Daoy (cell line): Measurements from ENCODE around the gene MTCH2. TPM values are rescaled to one million over a fixed set of nuclear protein-coding genes. Genes with fewer than 3 reads are reported as not detected.
A peak's percentile ranks its signal among the peaks of the same experiment; 100 is the strongest.
"Not testable (repeated sequence)": the region's sequence is repeated elsewhere in the genome, so short reads cannot be mapped to it uniquely, and the experiment has no call there.

Experiments used
- DNase-seq: peaks from one replicate; pipeline ENCODE4 v3.0.0-alpha.2; 2015; ENCODE audit warnings: low read depth
- total RNA-seq: library from RNA; depleted of rRNA; stranded (reverse); fragments of >200 nt; shearing (Covaris generic); gene quantifications from 2 replicates; pipeline ENCODE4 v1.2.3, GENCODE V29; 2014

The MTCH2 gene
- total RNA-seq, 1 experiment from 2014 or later: 119 TPM

DNA sequence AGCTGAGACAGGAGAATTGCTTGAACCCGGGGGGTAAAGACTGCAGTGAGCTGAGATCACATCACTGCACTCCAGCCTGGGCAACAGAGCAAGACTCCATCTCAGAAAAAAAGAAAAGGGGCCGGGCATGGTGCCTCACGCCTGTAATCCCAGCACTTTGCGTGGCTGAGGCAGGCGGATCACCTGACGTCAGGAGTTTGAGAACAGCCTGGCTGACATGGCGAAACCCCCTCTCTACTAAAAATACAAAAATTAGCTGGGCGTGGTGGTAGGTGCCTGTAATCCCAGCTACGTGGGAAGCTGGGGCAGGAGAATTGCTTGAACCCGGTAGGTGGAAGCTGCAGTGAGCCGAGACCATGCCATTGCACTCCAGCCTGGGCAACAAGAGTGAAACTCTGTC lies 6.0 kb downstream of the MTCH2 start:
- DNase-seq: not testable (repeated sequence)

DNA sequence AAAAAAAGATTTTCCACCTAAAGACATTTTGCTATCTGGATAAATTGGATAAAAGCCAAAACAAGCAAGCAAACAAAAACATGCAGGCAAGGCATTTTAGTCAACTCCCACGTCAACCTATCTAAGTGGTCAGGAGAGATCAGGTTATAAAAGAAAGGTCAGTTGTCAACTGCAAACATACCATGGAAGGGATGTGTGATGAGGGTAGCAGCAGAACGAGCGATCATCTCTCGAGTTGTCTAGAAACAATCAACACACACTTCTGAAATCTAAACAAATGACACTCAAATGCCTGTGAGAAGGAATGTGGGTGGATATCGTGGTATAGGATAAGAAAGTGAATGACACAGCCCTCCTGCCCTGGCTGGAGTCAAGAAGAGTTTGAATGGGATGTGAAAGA lies 10.9 kb downstream of the MTCH2 start:
- DNase-seq: no peak

DNA sequence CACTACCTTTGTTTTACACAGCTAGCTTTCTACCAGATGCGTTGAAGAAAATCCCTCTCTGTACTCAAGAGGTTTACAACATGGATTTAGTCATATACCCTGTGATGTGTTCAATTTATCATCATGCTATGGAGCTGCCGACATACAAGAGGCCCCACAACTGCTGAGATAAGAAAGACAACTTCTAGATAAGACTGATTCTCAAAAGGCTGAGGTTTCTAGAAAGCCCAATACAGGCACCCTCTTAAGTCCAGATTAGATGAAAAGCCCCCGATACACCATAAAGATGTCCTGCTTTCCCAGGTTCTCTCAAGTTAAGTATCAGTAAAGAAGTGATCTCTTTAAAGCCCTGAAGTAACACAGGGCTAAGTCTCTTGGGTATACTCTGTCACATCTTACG lies 14.3 kb downstream of the MTCH2 start:
- DNase-seq: no peak

DNA sequence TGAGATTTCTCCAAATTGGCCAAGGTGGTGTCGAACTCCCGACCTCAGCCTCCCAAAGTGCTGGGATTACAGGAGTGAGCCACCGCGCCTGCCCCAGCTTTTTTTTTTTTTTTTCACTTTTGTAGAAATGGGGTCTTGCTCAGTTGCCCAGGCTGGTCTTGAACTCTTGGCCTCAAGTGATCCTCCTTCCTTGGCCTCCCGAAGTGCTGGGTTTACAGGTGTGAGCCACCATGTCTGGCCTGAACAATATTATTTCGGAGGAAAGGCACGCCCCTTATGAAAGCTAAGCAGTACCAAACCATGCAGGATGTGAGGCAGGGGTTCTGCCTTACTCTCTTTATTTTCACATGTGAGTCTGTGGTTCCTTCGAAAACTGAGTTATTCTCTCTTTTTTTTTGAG lies 16.1 kb downstream of the MTCH2 start:
- DNase-seq: no peak

DNA sequence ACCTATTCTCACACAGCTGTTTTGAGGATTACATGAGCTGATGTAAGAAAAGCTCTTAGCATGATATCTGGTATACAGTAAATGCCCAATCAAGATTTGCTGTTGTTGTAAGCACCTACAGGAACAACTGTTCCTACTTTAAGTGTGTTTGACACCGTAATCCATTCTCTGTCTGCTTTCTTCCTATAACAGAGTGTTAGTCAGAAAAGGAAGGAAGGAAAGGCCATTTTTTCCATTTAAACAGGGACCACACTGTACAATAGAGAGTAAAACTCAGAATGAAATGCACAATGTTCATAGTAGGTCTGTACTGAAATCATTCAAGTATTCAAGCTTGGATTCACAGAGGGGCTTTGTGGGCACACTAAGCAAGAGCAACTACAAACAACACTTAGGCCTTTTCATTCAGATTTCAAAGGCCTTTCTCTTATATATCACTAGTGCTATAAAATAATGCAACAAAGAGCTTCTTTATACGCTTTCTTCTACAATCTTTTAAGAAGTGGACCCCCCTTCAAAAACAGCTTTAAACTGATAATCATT lies 21.5 kb downstream of the MTCH2 start:
- no peak for DNase-seq

DNA sequence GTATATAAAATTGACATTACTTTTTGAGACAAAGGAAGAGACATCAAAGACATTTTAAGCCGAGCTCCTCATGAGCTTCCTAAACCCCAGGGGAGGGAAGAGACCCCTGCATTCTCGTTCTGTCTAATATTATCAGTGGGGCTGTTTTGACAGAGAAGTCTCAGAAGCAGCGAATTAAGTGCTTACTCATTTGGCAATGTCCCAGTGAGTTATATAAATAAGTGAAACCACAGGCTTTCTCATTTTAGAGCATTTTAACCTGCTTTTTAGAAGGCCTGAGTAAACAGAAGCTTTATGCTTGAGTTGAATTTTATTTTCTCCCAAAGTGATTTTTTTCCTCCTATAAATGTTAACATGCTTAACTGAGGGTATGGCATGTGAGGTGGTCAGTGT lies 24.9 kb downstream of the MTCH2 start:
- no peak for DNase-seq

DNA sequence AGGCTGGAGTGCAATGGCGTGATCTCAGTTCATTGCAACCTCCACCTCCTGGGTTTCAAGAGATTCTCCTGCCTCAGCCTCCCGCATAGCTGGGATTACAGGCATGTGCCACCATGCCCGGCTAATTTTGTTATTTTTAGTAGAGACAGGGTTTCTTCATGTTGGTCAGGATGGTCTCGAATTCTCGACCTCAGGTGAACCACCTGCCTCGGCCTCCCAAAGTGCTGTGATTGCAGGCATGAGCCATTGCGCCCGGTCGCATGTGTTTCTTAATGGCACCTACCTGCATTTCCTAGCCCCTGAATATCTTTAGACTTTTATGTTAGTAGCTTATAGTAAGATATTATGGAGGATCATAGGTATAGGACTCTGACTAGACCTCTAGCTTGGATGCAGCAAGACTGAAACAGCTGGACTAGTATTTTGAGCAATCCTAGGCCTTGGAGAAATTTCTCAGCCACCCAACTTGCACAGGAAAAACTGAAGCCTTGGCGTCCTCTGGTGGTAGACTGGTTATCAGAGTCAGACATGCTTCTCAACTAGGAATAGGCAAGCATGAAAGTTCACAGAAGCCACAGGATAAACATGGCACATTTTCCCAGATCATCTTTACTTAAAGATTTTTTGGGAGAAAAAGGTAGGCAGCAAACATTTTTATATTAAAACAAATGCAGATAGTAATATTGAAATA lies 25.5 kb downstream of the MTCH2 start:
- DNase-seq: peak; percentile 30

DNA sequence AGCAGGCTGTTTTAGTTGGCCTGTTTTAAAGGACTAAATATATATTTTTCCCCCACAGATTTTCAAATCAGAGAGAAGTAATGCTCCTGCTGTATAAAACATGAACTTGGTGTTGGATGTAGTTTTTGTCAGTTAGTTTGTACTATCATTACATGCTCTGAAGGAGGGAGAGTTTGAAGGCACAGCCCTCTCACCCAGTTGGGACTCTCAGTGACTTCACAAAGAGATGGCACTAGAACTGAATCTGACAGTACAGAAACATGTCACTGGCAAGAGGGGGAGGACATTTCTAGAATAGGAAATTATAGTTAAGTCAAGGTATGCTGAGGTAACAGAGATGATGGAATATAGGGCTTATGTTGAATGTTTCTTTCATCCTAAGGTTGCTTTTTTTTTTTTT lies 27.1 kb downstream of the MTCH2 start:
- no peak for DNase-seq

DNA sequence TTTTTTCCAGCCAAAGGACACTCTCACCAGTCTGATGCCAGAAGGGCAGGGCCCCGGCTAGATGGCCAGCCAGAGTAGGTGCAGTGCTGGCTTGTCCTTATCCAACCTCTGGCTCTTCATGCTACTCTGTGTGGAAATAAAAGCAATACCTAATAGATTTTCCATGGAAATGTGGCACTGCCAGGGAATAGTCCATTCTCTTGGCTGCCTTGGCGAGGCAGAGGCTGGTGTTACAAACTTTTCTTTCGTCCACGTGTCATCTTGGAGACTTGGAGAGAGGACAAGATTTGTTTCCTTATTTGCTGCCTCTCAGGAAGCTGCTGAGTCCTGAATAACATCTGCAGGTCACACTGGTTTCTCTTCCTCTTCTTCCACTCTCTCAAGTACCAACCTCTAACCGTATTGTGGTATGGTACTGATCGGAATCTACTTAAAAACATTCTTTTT lies 31.0 kb downstream of the MTCH2 start:
- DNase-seq: no peak

DNA sequence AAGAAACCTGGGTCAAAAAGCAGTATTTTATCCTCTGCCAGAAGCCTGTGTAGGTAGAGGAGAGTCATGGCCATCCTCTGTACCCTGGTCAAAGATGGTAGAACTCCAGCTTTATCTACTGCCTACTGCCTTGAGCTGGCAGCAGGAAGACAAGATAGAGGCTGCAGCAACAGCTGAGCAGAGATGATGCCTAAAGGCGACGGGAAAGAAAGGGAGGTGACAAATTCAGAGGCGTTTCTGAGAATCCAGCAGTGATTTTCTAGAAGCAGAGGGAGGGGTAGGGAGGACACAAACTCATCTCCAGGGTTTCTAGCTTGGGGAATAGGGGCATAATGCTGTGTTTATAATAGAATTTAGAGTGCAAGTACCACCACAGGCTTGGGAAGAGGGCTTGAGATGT lies 32.7 kb downstream of the MTCH2 start:
- no peak for DNase-seq

DNA sequence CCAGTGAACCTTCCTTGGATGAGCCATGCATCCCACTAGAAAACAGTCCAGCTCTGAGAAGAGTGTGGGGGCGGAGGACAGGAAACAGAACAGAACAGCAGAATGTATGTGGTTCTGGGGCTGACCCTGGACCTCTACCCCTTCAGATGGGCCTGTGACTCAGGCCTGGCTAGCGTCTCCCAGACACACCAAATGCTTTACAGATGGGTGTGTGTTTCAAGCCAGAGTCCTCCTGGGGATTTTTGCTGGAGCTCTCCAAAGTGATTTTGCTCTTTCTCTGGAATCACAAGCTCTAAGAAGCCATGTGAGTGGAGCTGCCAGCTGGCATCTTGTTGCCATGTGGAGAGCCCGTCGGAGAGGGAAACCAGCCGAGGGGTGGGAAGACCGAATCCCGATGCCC lies 35.0 kb downstream of the MTCH2 start:
- DNase-seq: peak; percentile 66

DNA sequence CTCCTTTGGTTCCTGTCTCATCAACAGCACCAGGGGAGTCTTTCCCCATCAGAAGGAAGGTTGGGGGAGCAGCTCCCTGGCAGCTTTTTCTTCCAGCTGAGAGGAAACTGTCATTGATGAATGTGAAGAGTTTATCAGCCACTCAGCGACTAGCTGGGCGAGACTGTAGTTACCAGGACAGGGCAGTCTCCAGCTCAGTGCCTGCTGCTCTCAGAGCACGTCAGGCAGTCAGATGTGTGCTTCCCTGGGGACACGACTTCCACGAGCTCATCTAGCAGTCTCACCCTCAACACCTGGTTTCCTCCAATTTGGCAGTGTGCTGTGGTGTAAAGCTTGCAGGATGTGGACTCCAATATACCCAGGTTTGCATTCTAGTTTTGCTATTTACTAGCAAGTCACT lies 35.6 kb downstream of the MTCH2 start:
- no peak for DNase-seq

DNA sequence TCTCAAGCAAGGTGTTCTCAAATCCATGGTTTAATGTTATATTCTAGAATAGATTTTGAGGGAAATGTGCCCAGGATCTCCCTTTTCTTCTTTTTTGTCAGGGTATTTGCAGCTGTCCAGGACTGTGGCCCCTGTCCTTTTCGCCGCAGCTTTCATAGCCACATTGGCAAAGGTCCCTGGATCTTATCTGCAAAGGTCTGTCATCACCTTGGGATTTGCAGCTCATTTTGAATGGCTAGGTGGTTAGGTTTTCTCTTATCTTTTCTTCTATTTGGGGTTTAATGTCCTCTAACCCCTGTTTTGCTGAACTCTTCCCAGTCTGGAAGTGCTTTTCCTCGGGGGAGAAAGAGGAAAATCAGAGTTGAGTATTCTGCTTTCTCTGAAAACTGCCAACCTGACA lies 36.4 kb downstream of the MTCH2 start:
- no peak for DNase-seq

DNA sequence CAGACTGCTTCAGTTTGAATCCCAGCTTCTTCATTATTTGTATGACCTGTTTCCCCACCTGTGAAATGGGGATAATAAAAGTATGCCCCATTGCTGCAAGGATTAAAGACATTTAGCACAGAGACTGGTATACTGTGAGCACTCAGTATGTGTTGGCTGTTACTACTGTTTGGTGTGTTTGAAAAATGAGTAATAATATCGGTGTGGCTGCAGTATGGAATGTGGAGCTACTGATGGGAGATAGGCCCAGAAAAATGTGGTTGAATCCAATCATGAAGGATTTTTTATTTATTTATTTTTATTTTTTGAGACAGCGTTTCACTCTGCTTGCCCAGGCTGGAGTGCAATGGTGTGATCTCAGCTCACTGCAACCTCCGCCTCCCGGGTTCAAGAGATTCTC lies 39.1 kb downstream of the MTCH2 start:
- DNase-seq: no peak

DNA sequence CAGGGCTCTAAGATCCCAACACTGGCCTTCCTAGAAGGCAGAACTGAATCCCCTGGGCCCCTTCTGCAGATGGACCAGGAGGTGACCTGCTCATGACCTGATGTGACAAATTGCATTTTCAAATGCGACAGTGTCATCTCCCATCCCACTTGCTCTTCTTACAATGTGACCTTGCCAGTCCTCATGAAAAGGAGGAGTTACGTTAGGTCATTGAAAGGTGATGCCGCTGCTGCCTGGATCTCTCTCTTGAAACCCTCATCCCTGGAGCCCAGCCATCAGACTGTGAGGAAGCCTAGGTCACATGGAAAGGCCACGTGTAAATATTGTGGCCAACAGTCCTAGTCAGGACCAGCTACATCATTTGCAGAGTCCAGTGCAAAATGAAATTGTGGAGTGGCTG lies 42.5 kb downstream of the MTCH2 start:
- DNase-seq: no peak

DNA sequence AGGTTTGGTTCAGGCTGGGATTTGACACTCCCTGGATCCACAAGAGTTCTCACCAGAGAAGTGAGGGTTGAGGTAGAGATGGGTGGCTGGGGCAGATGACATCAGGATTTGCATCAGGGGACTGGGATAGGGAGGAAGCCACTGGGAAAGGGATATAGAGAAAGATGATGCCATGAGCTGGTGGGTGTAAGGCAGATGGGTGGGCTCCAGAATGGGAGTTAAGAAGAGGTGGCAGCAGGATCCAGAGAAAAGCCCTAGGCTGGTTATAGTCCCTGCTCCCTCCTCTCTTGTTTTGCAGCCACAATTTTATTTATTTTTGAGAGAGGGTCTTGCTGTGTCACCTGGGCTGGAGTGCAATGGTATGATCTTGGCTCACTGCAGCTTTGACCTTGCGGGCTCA lies 46.4 kb downstream of the MTCH2 start:
- DNase-seq: no peak

DNA sequence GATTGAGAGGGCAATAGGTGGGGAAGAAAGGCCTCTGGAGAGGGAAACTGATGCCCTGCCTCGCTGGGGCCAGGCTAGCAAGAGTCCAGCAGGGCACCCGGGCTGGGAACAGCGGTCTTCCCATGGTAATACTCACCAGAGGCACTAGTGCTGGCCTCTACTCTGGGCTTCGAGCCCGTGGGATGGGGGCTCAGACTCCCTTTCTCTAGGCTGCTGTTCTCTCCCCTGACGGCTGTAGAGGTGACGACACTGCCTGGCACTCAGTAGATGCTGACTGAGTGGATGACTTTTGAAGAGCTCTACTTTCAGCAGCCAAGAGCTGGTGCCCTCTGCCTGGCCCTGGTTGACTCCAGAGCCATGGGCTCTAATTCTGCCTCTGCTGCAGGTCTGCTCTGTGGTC lies 47.3 kb downstream of the MTCH2 start:
- no peak for DNase-seq

DNA sequence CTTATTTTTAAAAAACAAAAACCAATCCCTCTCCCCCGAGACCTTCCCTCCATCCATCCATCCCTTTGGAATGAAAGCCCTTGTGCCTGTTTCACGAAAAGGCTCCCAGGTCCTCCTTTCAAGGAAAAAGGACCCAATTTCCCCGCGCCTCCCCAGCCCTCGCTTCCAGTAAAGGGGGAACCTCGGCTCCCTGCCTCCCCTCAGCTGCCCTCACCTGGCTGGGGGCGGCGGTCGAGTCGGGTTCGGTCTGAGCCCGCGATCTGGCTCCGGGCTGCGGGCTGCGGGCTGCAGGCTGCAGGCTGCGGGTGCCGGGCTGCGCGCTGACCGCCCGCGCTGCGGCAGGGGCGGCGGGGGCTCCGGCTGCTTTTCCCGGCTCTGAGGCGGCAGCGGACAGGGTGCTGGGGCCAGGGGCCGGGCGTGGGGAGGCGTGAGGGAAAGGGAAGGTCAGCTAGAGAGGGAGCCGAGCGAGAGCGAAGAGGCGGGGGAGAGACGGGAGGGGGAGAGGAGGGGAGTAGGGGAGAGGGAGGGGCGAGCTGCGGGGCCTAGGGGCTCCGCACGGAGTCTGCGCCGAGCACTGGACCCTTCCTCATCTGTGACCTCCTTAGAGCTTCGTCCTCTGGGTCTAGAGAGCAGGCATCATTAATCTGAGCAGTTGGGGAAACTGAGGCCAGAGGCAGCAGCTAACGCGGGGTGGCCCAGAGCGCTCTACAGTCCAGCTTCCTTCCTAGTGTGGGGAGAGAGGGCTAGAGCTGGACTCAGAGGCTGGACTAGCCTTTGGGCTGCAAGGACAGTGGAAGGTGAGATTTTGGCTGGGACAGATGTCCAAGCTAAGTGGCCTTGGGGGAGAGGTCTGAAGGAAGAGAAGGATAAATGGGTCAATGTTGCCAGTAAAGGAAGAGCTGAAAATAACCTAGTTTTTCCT lies 48.2 kb downstream of the MTCH2 start, which contains the start of gene C1QTNF4:
TSS of gene C1QTNF4 (minus strand) at position 478 of the 922 bp plus-strand sequence. CDS start 3,601 bp downstream, outside the sequence.
- no peak for DNase-seq

DNA sequence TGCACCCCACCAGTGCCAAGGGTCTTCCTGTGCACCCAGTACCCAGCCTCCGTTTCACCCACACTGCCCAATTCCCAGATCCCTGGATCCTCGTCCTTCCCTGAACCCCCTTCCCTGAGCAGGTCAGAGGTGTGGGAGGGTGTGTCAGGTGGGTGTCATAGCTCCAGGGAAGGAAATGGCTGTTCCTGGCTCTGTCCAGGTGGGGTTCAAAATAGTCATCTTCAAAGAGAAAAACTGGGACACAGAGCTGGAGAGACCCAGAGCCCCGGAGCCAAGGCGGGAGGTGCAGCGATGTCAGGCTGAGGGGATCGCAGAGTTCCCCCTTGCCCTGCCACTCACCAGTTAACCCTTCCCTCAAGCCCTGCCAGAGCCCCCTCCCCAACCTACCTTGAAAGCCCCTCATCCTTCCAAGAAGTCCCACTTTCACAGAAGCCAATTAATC lies 48.8 kb downstream of the MTCH2 start:
- no peak for DNase-seq

DNA sequence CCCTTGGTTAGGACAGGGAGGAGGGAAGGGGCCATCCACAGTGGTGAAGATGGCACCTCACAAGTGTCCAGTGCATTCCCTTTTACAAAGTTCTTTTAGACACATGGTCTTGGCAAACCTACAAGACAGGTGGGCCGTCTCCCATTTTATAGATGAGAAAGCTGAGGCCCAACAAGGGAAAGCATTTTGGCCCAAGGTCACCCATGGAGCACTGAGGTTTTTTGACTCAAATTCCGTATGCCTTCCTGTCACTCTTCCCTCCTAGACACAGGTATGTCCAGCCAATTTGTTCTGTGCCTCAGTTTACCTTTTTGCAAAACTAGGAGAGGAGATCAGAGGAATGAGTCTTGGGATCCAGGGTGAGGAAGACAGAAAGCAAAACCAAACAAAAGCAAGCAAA lies 49.4 kb downstream of the MTCH2 start:
- DNase-seq: no peak

DNA sequence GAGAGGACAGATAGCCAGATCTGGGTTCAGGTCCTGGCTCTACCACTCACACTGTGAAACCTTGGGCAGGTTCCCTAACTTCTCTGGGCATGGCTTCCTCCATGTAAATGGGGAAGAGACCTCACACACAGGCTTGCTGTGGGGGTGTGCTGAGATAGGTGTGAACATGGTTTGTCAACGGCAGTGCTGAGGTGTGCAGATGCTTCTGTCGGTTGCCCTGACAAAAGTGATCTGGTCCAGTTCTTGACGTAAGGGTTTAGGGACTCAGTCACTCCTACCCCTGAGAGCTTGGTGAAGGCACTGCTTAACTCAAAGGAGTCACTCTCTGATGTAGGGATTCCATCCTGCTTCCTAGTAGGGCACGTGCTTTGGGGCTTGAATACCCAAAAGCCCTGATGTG lies 50.1 kb downstream of the MTCH2 start:
- no peak for DNase-seq

DNA sequence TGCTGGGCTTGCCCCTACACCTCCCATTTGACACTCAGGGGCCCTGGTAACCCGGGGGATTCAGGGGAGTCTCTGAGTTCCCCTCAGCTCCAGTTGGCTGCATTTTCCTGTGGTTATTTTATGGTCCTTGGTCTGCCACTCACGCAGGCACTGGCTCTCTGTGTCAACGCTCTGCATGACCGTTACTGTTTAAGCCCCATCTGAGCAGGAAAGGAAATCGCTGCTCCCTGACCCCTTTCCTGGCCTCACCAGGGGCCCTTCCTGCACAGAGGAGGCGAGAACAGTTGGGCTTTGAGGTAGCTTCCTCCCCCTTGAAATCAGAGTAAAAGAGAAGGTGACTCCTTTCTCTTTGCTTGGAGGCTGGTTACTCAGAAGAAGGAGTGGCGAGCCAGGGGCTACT lies 50.6 kb downstream of the MTCH2 start:
- no peak for DNase-seq
